ENCODE data around the gene SAE1.

Gene SAE1

DNA sequence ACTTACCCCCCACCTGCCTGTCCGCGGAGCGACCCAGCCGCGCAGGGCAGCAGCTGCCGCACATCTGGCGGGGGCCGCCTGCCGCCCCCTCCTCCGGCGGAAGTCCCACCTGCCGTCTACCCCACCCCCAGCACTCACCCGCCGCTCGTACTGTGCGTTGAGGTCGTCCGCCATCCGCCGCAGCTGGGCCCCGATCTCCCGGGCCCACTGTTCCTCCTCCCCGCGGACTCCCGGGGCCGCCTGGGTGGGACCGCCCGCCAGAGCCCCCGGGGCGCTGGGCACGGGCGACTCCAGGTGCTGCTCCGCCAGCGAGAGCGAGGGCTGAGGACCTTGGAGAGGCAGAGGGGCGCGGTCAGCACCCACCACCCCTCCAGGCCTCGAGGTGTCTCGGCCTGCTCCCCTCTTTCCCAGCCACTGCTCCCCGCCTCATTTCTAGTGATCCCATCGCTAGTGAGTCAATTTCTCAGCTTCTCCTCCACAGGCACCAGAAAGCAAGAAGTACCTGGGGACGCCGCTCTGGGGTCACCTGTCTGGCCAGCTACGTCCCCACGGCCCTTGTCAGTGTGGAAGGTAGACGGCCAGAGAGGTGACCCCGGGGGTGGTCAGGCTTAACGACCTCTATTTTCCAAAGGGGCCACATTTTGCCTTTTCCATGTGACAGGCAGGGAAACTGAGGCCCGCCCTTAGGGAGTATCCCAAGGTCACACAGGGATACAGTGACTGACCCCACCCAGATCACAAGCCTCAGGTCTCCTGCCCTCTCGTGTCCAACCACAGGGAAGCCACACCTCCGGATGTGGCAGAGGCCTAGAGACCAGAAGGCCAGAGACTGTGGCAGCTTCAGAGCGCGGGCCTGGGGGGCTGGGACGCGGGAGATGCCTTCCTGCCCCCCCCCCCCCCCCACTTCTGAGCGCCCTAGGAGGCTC lies 96.1 kb downstream of the SAE1 start:
- Histone ChIP-seq H2AFZ (ENCODE audit: low read depth, low read length) (no peak overlapping the region; the same call in 1 of the 2 replicates), H3K36me3 (ENCODE audit: insufficient read depth, low read length) (peaks cover 3% of the 10 kb centered on the region; the same call in 1 of the 2 replicates), H3K9ac (ENCODE audit: low read depth, low read length) (peak overlapping the region; percentile 48), H3K27ac (ENCODE audit: low read length) (peak overlapping the region; percentile 87), H3K4me1 (ENCODE audit: insufficient read depth, low read length) (peaks cover 56% of the 10 kb centered on the region), H3K4me2 (ENCODE audit: insufficient read depth, low read length) (peak overlapping the region; percentile 77), H3K4me3 (ENCODE audit: low read depth in 1 of 2, low read length in 2 of 2) (peak overlapping the region; percentile 6 to 47; a peak in 3 of 4 replicates), H4K20me1 (ENCODE audit: insufficient read depth, low read length) (peaks cover 35% of the 10 kb centered on the region), H3K27me3 (ENCODE audit: insufficient read depth, low read length, poor library complexity) (no peaks in the 10 kb centered on the region), H3K79me2 (ENCODE audit: insufficient read depth, low read length) (no peaks in the 10 kb centered on the region), H3K9me3 (ENCODE audit: insufficient read depth, low read length, severe bottlenecking) (no peaks in the 10 kb centered on the region)
- TF ChIP-seq, protein P1, sequence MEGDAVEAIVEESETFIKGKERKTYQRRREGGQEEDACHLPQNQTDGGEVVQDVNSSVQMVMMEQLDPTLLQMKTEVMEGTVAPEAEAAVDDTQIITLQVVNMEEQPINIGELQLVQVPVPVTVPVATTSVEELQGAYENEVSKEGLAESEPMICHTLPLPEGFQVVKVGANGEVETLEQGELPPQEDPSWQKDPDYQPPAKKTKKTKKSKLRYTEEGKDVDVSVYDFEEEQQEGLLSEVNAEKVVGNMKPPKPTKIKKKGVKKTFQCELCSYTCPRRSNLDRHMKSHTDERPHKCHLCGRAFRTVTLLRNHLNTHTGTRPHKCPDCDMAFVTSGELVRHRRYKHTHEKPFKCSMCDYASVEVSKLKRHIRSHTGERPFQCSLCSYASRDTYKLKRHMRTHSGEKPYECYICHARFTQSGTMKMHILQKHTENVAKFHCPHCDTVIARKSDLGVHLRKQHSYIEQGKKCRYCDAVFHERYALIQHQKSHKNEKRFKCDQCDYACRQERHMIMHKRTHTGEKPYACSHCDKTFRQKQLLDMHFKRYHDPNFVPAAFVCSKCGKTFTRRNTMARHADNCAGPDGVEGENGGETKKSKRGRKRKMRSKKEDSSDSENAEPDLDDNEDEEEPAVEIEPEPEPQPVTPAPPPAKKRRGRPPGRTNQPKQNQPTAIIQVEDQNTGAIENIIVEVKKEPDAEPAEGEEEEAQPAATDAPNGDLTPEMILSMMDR (IDR thresholded peaks at IDR 0.05; ENCODE audit: borderline replicate concordance, extremely low read depth, low read length, poor library complexity, severe bottlenecking): no peak
- TF ChIP-seq EZH2 (IDR thresholded peaks at IDR 0.05; ENCODE audit: borderline replicate concordance, low read depth, low read length, severe bottlenecking): no peak
- ATAC-seq (ENCODE audit: insufficient read depth, low read depth) (peak; percentile 63), DNase-seq (peak; percentile 91)

DNA sequence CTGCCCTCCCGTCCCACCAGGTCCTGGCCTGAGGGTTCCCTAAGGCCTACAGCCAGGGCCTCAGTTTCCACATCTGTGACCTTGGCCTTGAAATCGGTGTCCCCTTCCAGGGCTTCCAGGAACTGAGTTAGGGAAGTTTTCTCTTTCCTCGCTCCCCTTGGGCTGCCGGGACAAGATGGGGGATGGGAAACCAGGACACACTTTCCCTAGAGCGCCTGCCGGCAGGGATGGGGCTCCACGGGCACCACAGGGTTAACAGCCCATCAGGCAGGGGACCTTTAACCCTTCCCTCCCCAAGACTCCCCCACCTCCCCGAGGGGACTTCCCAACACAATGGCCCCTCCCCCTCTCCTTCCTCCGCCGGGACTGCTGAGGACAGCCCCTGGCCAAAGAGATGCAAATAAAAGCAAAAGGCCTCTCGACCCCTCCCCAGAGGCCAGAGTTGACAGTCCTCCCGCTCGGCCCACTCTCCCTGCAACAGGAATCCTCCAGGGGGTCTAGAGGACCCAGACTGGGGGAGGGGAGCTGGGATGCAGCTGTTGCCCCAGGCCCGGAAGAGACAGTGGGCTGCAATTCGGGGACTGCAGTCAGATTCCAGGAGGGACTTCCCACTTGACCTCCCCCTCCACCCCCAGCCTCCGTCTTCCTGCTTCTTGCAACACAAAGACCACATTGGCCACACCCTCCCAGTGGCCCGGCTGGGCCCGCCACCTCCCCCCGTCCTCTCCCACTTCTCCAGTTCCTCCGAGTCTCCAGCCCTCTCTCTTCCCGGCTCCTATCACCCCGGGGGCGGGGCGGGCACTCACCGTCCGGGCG lies 96.9 kb downstream of the SAE1 start:
- H3K4me1 ChIP-seq (ENCODE audit: insufficient read depth, low read length): peaks cover 65% of the 10 kb centered on the region

DNA sequence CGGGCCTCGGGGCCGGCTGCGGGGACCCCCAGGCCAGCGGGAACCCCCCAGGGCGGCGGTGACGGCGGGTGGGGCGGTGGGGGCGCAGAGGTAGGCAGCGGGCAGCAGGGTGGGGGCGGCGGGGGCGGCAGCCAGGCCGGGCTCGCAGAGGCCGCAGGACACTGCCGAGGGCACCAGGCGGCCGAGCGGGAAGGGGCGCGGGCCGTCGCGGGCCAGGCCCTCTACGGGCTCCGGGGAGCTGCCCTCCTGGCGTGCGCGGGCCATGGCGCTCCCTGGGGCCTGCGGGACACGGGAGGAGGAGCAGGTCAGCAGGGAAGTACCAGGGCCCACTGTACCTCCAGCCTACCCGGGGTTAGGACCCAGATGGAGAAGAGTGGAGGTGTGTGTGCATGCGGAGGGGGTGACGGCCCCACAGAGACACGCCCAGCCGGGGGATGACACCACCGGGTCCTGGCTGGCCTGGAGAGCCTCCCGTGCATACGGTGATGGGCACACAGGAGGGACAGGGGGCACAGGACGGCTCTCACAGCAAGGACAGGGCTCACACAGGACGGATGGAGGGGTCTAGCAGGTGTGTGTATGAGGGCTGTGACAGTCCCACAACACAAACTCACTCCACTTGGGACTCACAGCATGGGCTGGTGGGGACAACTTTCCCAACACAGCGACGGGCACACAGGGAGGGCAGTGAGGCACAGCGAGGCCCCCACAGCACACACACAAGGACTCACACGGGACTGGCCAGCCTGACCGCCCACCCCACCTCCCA lies 97.7 kb downstream of the SAE1 start:
- ATAC-seq (ENCODE audit: insufficient read depth, low read depth): no peak

More for the DNA sequence above, 96.9 kb downstream of the SAE1 start:
- Histone ChIP-seq H3K9me3 (ENCODE audit: insufficient read depth, low read length, severe bottlenecking) (no peaks in the 10 kb centered on the region), H3K79me2 (ENCODE audit: insufficient read depth, low read length) (no peaks in the 10 kb centered on the region), H3K36me3 (ENCODE audit: insufficient read depth, low read length) (no peaks in the 10 kb centered on the region), H2AFZ (ENCODE audit: low read depth, low read length) (no peak overlapping the region), H3K27me3 (ENCODE audit: insufficient read depth, low read length, poor library complexity) (no peaks in the 10 kb centered on the region), H4K20me1 (ENCODE audit: insufficient read depth, low read length) (peaks cover 32% of the 10 kb centered on the region), H3K4me2 (ENCODE audit: insufficient read depth, low read length) (peak overlapping the region; percentile 77), H3K4me3 (ENCODE audit: low read depth in 1 of 2, low read length in 2 of 2) (peak overlapping the region in 1 of 2 experiments; percentile 47; a peak in 1 of 4 replicates), H3K9ac (ENCODE audit: low read depth, low read length) (0 out of 2 replicates have a peak overlapping the region, but pooled peaks have one; percentile 48), H3K27ac (ENCODE audit: low read length) (no peak overlapping the region; the same call in 1 of the 2 replicates)
- ATAC-seq (ENCODE audit: insufficient read depth, low read depth): no peak
- TF ChIP-seq, protein P1 (IDR thresholded peaks at IDR 0.05; ENCODE audit: borderline replicate concordance, extremely low read depth, low read length, poor library complexity, severe bottlenecking): no peak
- no peak for TF ChIP-seq EZH2 (IDR thresholded peaks at IDR 0.05; ENCODE audit: borderline replicate concordance, low read depth, low read length, severe bottlenecking)
- DNase-seq: no peak

More for the DNA sequence above, 97.7 kb downstream of the SAE1 start:
- DNase-seq: no peak
- Histone ChIP-seq H3K9me3 (ENCODE audit: insufficient read depth, low read length, severe bottlenecking) (no peaks in the 10 kb centered on the region), H3K4me2 (ENCODE audit: insufficient read depth, low read length) (peak overlapping the region; percentile 92), H3K4me1 (ENCODE audit: insufficient read depth, low read length) (peaks cover 68% of the 10 kb centered on the region), H3K27me3 (ENCODE audit: insufficient read depth, low read length, poor library complexity) (no peaks in the 10 kb centered on the region), H3K4me3 (ENCODE audit: low read depth in 1 of 2, low read length in 2 of 2) (peak overlapping the region in 1 of 2 experiments; percentile 72; a peak in 1 of 4 replicates), H3K79me2 (ENCODE audit: insufficient read depth, low read length) (no peaks in the 10 kb centered on the region), H3K9ac (ENCODE audit: low read depth, low read length) (no peak overlapping the region), H3K27ac (ENCODE audit: low read length) (no peak overlapping the region), H3K36me3 (ENCODE audit: insufficient read depth, low read length) (no peaks in the 10 kb centered on the region), H4K20me1 (ENCODE audit: insufficient read depth, low read length) (peaks cover 32% of the 10 kb centered on the region), H2AFZ (ENCODE audit: low read depth, low read length) (no peak overlapping the region)
- TF ChIP-seq, protein P1 (IDR thresholded peaks at IDR 0.05; ENCODE audit: borderline replicate concordance, extremely low read depth, low read length, poor library complexity, severe bottlenecking): no peak
- TF ChIP-seq EZH2 (IDR thresholded peaks at IDR 0.05; ENCODE audit: borderline replicate concordance, low read depth, low read length, severe bottlenecking): no peak

Data from DND-41 (cell line).